ENCODE measurements around the gene AHDC1.
"Not testable (repeated sequence)": the region's sequence is repeated elsewhere in the genome, so short reads cannot be mapped to it uniquely, and the experiment has no call there.

The AHDC1 gene

DNA sequence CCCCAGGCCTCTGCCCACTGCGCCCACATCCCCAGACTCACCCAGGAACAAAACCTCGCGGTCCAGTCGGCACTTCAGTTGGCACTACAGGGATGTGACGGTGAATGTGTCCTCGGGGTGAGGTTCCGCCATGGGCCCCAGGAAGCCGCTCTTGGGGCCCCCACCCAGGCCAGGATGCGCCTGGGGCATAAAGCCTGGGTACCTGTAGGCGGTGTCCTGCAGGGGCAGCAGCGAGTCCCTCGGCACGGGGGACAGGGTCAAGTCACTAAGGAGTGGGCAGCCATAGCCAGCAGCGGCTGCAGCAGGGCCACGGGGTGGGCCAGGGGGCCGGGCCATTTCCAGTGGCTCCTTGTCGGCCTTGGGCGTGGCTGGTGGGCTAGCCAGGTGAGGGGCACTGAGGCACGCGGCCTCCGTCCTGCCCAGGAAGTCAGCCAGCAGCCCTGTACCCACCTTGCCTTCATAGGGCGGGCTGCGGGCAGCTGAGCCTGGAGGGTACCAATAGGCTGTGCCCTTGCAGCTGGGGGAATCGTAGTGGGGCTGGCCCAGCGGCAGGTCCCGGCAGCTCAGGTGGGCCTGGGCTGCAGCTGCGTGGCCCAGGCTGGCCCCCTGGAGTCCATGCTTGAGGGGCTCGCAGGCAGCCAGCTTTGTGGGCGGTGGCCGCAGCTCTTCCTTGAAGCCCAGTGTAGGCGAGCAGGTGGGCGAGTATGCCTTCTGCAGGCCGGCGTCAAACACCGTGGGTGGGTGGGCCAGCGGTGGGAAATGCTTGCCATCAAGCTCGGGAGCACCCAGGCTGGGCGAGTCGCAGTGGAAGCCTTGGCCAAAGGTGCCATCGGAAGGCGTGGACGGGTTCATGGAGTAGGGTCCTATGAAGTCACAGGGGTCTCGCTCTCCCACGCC lies 56.5 kb downstream of the AHDC1 start:
- H3K27ac Mint-ChIP-seq, result no peak overlapping the region

DNA sequence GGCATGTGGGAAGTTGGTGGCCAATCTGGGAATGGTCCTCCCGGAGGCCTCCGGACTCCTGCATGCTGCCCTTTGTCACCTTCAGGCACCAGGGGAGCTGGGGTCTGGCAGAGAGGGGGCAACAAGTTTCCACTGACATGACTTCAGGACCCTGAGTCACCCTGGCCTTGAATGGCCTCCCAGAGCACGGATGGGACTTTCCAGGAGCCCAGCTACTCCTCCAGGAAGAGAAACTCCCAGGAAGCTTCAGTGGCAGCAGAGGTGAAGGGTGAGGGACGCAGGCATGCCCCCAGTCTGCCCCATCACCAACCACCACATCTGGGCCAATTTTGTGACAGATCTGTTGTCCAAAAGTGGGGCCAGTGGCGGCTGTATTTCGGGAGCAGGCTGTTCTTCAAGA lies 58.1 kb downstream of the AHDC1 start:
- no peaks in the 10 kb centered on the region for H3K9me3 Mint-ChIP-seq
- peaks cover 13% of the 10 kb centered on the region for H3K4me1 Mint-ChIP-seq (ENCODE audit: low read depth)
- H3K27ac Mint-ChIP-seq, result no peak overlapping the region
- H3K36me3 Mint-ChIP-seq (ENCODE audit: low read depth), result peaks cover 7% of the 10 kb centered on the region
- H3K4me3 Mint-ChIP-seq, result no peak overlapping the region
- no peaks in the 10 kb centered on the region for H3K27me3 Mint-ChIP-seq (ENCODE audit: low read depth)

More for the DNA sequence above, 56.5 kb downstream of the AHDC1 start:
- Mint-ChIP-seq H3K27me3 (ENCODE audit: low read depth) (no peaks in the 10 kb centered on the region), H3K9me3 (no peaks in the 10 kb centered on the region), H3K4me1 (ENCODE audit: low read depth) (peaks cover 13% of the 10 kb centered on the region), H3K36me3 (ENCODE audit: low read depth) (peaks cover 7% of the 10 kb centered on the region), H3K4me3 (no peak overlapping the region)

DNA sequence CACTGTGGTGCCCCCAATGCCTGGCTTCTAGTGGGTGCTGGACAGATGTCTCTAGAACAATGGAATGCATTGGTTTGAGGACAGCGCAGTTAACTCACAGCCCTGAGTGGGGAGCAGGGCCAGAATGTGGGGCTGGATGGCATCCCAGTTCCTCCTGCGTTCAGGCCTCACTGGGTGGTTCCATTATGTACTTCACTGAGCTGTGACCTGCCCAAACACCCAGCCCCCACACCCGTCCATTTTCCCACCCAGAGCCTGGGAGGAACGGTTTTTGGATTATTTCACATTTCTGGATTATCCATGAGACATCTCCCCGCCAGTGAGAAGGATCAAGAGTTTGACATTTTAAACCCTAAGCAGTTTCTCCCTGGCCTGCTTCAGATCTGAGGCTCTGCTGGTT lies 58.7 kb downstream of the AHDC1 start:
- H3K4me3 Mint-ChIP-seq, result no peak overlapping the region
- no peak overlapping the region for H3K27ac Mint-ChIP-seq
- H3K36me3 Mint-ChIP-seq (ENCODE audit: low read depth), result peaks cover 11% of the 10 kb centered on the region
- H3K27me3 Mint-ChIP-seq (ENCODE audit: low read depth), result no peaks in the 10 kb centered on the region
- peaks cover 13% of the 10 kb centered on the region for H3K4me1 Mint-ChIP-seq (ENCODE audit: low read depth)
- H3K9me3 Mint-ChIP-seq, result no peaks in the 10 kb centered on the region

DNA sequence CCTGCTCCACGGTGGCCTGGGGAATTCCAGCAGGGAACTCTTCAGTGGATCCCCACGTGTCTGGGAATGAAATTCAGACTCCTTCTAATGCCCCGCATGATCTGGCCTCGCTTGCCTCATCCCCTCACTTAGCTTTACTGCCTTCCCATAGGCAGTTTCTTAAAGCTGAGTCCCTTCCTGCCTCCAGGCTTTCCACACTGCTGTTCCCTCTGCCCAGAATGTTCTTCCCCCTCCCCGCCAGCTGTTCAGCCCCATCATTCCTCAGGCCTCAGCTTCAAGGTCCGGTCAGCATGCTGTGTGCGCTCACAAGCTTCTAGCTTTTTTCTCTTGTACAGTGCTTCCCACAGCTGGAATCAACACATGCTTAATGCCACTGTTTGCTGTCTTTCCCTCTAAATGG lies 59.1 kb downstream of the AHDC1 start:
- Mint-ChIP-seq H3K36me3 (ENCODE audit: low read depth) (peaks cover 16% of the 10 kb centered on the region), H3K9me3 (no peaks in the 10 kb centered on the region), H3K27me3 (ENCODE audit: low read depth) (no peaks in the 10 kb centered on the region), H3K27ac (peak overlapping the region; percentile 55), H3K4me3 (no peak overlapping the region), H3K4me1 (ENCODE audit: low read depth) (peaks cover 15% of the 10 kb centered on the region)

DNA sequence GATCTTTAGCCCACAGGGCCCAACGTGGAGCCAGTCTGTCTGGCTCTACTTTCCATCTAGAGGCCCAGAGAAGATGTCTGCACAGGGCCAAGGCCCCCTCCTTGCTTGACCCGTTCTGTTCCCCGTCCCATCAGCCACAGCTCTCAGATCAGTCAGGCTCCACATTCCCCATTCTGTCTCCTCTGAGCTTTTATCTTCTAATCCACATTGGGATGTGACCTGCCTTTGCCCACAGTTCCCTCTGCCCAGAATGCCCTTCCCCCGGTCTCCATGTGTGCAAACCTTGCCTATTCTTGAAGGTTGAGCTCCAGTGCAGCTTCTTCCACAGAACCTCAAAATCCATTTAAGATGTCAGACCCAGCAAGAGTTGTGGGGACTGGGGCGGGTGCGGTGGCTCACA lies 60.7 kb downstream of the AHDC1 start:
- Mint-ChIP-seq H3K4me1 (ENCODE audit: low read depth) (peaks cover 17% of the 10 kb centered on the region), H3K27ac (no peak overlapping the region), H3K4me3 (no peak overlapping the region)

DNA sequence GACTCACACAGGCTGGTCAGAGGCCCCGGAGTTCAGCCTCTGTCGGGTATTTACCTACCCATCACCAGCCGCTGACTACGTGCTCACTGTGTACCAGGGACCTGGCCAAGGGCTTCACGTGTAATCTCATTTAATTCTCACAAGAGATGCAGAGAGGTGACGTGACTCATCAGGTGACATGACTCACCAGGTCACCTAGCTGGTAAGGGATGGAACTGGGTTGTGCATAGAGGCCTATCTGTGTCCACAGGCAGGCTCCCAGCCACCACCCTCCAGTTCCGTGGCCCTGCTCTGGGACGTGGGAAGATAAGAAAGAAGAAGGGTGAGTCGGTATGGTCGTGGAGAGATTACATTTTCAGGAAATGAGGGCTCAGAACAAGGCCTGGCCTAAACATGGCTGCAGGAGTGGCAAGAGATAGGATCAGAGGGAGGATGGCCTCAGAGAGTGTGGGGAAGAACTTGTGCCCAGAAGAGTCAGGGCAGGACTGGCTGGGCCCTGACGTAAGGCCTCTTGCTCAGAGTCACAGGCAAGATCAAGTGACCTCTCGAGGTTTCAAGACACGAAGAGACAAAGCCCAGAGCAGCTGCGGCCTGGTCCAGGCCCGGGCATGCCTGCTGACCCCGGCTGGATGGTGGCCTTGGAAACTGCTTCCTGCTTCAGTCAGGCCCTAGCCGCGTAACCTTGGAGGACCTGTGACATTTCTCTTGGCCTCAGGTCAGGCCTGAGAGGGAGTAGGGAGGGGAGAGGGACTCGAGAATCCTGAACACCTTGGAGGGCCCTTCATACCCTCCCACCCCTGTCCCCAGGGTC lies 61.3 kb downstream of the AHDC1 start:
- H3K27ac Mint-ChIP-seq, result peak overlapping the region; percentile 2
- no peaks in the 10 kb centered on the region for H3K9me3 Mint-ChIP-seq
- peaks cover 17% of the 10 kb centered on the region for H3K4me1 Mint-ChIP-seq (ENCODE audit: low read depth)
- H3K27me3 Mint-ChIP-seq (ENCODE audit: low read depth), result no peaks in the 10 kb centered on the region
- H3K36me3 Mint-ChIP-seq (ENCODE audit: low read depth), result peaks cover 15% of the 10 kb centered on the region
- no peak overlapping the region for H3K4me3 Mint-ChIP-seq

More for the DNA sequence above, 60.7 kb downstream of the AHDC1 start:
- Mint-ChIP-seq H3K27me3 (ENCODE audit: low read depth) (no peaks in the 10 kb centered on the region), H3K9me3 (no peaks in the 10 kb centered on the region), H3K36me3 (ENCODE audit: low read depth) (peaks cover 15% of the 10 kb centered on the region)

DNA sequence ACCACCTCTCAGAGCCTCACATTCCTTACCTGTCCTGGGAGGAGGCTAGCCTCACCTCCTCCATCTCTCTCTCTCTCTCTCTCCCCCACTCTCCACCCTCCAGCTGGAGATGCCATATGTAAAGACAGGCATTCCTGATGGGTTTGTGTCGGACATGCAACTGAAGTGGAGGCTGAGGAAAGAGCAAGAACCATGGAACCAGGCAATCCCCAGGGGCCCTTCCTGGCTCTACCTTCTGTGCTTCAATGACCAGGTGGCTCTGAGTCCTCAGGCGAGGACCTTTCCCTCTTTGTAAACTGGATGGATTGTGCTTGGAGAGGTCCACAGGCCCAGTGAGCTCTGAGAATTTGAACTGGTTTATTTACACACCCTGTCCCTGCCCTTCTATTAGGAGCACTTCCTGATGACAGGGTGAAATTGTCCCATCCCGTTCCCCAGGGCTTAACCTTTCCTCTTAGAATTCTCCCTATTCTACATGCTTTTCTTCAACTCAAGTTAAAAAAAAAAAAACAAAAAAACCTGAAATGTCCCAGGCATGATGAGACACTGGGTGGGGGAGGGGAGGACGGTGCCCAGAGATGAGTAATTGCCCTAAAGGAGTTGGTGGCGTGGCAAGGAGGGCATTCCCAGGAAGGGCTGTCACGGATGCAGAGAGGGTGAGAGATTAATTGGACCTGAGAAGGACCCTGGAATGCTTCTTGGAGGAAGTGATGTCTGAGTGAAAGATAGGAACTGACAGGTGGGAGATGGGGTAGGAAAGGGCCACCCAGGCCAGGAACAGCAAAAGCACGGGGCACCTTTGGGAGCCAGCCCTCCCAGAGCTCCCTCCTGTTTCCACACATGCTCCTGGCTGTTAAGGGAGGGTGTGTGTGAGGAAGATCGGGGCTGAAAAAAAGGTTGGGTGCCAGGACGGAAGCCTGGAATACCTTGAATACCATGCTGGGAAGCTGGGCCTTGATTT lies 63.8 kb downstream of the AHDC1 start:
- H3K27ac Mint-ChIP-seq, result no peak overlapping the region
- peaks cover 17% of the 10 kb centered on the region for H3K4me1 Mint-ChIP-seq (ENCODE audit: low read depth)
- no peaks in the 10 kb centered on the region for H3K27me3 Mint-ChIP-seq (ENCODE audit: low read depth)
- no peak overlapping the region for H3K4me3 Mint-ChIP-seq
- H3K36me3 Mint-ChIP-seq (ENCODE audit: low read depth), result peaks cover 18% of the 10 kb centered on the region
- no peaks in the 10 kb centered on the region for H3K9me3 Mint-ChIP-seq

DNA sequence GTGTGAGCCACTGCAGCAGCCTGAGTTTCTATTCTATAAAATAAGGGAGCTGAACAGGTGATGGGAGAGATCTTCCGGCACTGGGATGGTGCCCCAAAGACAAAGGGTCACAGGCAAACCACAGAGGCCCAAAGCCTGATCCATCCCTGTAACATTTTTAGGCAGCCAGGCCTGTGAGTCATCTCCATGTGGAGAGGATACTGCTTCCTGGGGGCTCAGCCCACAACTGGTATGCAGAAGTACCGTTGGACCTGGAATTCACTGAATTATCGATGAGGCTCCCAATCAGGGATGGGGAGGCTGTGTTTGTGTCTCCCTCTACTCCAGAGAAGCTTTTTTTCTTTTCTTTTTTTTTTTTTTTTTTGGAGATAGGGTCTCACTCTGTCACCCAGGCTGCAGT lies 65.2 kb downstream of the AHDC1 start:
- H3K4me3 Mint-ChIP-seq, result no peak overlapping the region
- no peak overlapping the region for H3K27ac Mint-ChIP-seq
- H3K27me3 Mint-ChIP-seq (ENCODE audit: low read depth), result no peaks in the 10 kb centered on the region
- no peaks in the 10 kb centered on the region for H3K9me3 Mint-ChIP-seq
- H3K36me3 Mint-ChIP-seq (ENCODE audit: low read depth), result peaks cover 21% of the 10 kb centered on the region
- peaks cover 9% of the 10 kb centered on the region for H3K4me1 Mint-ChIP-seq (ENCODE audit: low read depth)

DNA sequence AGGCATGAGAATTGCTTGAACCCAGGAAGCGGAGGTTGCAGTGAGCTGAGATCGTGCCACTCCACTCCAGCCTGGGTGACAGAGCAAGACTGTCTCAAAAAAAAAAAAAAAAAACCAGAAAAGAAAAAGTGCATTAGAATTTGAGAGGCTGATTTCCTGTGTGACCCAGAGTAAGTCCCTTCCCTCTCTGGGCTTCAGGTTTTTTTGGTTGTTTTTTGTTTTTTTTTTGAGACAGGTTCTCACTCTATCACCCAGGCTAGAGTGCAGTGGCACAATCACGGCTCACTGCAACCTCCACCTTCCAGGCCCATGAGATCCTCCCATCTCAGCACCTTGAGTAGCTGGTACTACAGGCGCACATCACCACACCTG lies 65.7 kb downstream of the AHDC1 start:
- Mint-ChIP-seq H3K36me3 (ENCODE audit: low read depth) (peaks cover 26% of the 10 kb centered on the region), H3K4me1 (ENCODE audit: low read depth) (peaks cover 10% of the 10 kb centered on the region)
- not testable (repeated sequence) for H3K9me3 Mint-ChIP-seq; H3K27ac Mint-ChIP-seq; H3K27me3 Mint-ChIP-seq (ENCODE audit: low read depth); H3K4me3 Mint-ChIP-seq

DNA sequence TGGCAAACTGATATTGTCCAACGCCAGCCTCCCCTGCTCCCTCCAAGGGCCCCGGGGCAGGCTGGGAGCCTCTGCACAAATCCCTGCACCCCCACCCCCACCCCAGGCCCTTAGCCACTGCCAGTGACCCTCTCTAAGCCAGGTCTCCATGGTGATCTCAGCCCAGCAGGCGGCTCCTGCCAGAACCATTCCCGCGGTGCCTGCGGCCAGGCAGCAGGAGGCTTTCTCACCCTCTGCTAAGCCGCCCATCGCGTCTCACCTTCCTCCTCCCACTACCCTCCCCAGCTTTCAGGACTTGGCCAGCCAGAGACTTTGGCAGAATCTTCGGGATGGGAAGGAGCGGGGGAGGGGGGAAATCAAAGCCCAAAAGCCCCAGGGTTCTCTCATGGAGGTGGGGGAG lies 67.2 kb downstream of the AHDC1 start:
- no peaks in the 10 kb centered on the region for H3K9me3 Mint-ChIP-seq
- no peak overlapping the region for H3K4me3 Mint-ChIP-seq
- no peaks in the 10 kb centered on the region for H3K27me3 Mint-ChIP-seq (ENCODE audit: low read depth)
- H3K4me1 Mint-ChIP-seq (ENCODE audit: low read depth), result peaks cover 18% of the 10 kb centered on the region
- peaks cover 27% of the 10 kb centered on the region for H3K36me3 Mint-ChIP-seq (ENCODE audit: low read depth)
- H3K27ac Mint-ChIP-seq, result no peak overlapping the region

DNA sequence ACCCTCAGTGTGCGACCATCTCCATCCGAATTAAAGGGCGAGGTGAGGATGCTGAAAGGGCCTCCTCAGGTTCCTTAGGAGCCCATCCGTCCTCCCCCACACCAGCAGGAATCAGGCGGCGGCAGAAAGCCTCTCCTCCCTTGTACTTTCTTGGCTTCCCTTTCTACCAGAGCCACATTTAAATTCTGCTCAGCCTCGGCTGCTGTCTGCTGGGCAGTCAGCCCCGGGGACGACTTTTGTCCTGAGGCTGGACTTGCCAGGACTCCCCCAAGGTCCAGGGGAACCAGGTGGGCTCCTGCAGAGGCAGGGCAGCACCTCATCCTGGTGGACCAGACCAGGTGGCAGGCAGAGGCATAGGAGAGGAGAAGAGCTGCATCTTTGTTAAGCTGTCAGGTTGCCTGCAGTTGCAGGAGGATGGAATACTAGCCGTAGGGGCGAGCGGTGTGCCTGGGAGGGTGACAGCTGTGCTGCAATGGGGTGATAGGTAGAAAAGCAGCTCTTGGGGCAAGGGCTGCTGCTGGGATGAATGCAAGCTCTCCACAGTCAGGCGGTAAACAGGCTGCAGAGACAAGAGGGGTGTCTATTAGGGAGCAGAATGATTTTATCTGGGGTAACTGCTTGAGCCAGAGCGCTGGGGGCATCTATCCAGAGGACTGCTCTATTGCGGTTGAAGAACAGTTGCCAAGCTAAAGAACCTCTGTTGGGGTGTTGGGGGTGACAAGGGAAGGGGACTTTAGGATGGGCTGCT lies 67.8 kb downstream of the AHDC1 start:
- H3K9me3 Mint-ChIP-seq, result no peaks in the 10 kb centered on the region
- H3K36me3 Mint-ChIP-seq (ENCODE audit: low read depth), result peaks cover 27% of the 10 kb centered on the region
- no peaks in the 10 kb centered on the region for H3K27me3 Mint-ChIP-seq (ENCODE audit: low read depth)
- H3K4me1 Mint-ChIP-seq (ENCODE audit: low read depth), result peaks cover 18% of the 10 kb centered on the region
- H3K4me3 Mint-ChIP-seq, result no peak overlapping the region
- H3K27ac Mint-ChIP-seq, result no peak overlapping the region

DNA sequence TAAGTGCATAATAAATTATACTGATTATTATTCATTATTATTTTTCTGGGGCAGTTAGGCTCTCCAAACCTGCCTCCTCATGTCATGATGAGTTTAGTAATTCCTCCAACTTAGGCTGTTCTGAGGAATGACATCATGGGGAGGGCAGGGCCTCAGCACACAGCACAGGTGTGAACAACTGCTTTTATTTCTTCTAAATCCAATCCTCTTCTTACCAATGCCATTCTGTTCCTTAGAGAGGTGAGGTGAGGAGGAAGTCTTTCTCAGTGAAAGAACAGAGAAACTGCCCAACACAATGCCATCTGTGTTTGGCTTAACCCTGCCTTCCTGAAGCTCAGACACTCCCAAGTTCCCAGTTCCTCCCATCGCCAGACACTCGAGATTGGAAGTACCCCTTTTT lies 68.6 kb downstream of the AHDC1 start:
- Mint-ChIP-seq H3K4me3 (no peak overlapping the region), H3K27me3 (ENCODE audit: low read depth) (no peaks in the 10 kb centered on the region)

DNA sequence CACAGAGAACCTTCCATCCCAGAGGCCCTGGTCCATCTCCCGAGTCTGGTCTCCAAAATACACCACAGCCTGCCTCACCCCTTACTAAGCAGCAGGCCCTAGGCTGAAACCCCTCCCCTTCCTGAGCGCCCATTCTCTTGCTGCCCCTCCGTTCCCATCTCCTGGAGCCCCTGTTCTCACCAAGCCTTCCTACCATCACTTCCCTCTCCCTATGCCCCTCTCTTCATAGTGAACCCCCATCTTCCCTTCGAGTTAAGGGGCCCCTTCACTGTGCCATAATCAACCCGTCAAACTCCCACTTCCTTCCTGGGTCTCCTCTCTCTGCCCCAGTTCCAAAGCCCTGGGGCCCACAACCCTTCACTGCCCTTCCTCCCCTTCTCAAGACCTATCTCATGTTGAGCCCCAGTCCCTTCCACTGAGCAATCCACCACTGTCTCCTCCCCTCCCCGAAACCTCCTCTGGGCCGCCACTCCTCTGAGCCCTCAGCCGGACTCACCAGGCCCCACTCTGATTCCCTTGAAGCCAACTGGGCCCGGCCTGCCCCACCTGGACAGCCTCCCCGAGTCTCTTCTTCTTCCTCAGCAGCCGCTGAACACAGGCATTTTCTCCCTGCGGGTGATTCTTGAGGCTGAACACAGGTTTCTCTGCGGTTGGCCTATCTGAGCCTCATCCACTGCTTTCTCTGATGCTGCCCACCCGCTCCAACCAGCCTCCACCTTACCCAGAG lies 71.8 kb downstream of the AHDC1 start:
- H3K4me3 Mint-ChIP-seq, result no peak overlapping the region
- H3K9me3 Mint-ChIP-seq, result no peaks in the 10 kb centered on the region
- H3K4me1 Mint-ChIP-seq (ENCODE audit: low read depth), result peaks cover 27% of the 10 kb centered on the region
- peaks cover 26% of the 10 kb centered on the region for H3K36me3 Mint-ChIP-seq (ENCODE audit: low read depth)
- H3K27ac Mint-ChIP-seq, result peak overlapping the region; percentile 22
- no peaks in the 10 kb centered on the region for H3K27me3 Mint-ChIP-seq (ENCODE audit: low read depth)

More for the DNA sequence above, 68.6 kb downstream of the AHDC1 start:
- no peaks in the 10 kb centered on the region for H3K9me3 Mint-ChIP-seq
- H3K27ac Mint-ChIP-seq, result no peak overlapping the region
- H3K4me1 Mint-ChIP-seq (ENCODE audit: low read depth), result peaks cover 18% of the 10 kb centered on the region
- H3K36me3 Mint-ChIP-seq (ENCODE audit: low read depth), result peaks cover 24% of the 10 kb centered on the region

Data from T-helper 1 cell treated with Interleukin-12 subunit alpha and Interleukin-12 subunit beta and Interleukin-4 antibody, amounts not matched to agents 30 μg/mL and 1 μg/mL, for 36 hours (primary cell).